ENCODE measurements around the gene THBS1. TPM values are rescaled to one million over a fixed set of nuclear protein-coding genes. Genes with fewer than 3 reads are reported as not detected.
A peak's percentile ranks its signal among the peaks of the same experiment; 100 is the strongest.

Gene THBS1
- total RNA-seq, 1 experiment from 2014 or later, result 393 TPM

DNA sequence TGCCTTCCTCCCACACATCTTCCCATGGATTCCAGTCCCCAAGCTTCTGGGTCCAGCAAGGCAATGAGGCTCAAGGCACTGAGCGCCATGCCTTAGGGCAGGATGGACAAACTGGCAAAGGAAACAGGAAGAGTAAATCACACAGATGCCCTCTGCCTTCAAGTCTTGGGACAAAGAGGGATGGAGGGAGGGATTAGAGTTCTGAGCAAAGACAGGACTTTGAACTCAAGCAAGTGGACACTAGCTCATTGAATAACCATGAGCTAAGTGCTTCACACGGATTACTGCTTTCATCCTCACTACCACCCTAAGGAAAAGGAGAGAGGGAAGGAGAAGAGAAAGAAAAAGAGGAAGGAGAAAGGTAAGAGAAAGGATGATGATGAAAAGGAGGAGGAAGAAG is 7.6 kb upstream of the THBS1 start:
- peaks cover 10% of the 10 kb centered on the region for H3K9me3 Mint-ChIP-seq (ENCODE audit: unreplicated experiment)
- H3K27ac Mint-ChIP-seq (ENCODE audit: low read depth, unreplicated experiment), result no peak overlapping the region
- POLR2A ChIA-PET, result interaction anchor here (0.8 to 1.5 kb wide), 2 partner anchors 16 to 18 kb away, joined by 3 to 5 read pairs; no protein-coding TSS in a partner anchor
- CTCF ChIA-PET, result interaction anchor here (0.7 to 1.2 kb wide), 3 partner anchors 32 to 442 kb away, joined by 3 to 4 read pairs (median 4); no protein-coding TSS in a partner anchor
- DNase-seq (ENCODE audit: unreplicated experiment), result no peak
- H3K4me1 Mint-ChIP-seq (ENCODE audit: insufficient read depth, unreplicated experiment), result peaks cover 11% of the 10 kb centered on the region
- H3K36me3 Mint-ChIP-seq (ENCODE audit: insufficient read depth, unreplicated experiment), result no peaks in the 10 kb centered on the region
- no peaks in the 10 kb centered on the region for H3K27me3 Mint-ChIP-seq (ENCODE audit: insufficient read depth, unreplicated experiment)
- no TSS peak for BruUV-seq (replicated peaks)
- H3K4me3 Mint-ChIP-seq (ENCODE audit: unreplicated experiment), result no peak overlapping the region
- intact Hi-C loops (cut with micrococcal nuclease), result no loop called here
- TF ChIP-seq, protein P1, sequence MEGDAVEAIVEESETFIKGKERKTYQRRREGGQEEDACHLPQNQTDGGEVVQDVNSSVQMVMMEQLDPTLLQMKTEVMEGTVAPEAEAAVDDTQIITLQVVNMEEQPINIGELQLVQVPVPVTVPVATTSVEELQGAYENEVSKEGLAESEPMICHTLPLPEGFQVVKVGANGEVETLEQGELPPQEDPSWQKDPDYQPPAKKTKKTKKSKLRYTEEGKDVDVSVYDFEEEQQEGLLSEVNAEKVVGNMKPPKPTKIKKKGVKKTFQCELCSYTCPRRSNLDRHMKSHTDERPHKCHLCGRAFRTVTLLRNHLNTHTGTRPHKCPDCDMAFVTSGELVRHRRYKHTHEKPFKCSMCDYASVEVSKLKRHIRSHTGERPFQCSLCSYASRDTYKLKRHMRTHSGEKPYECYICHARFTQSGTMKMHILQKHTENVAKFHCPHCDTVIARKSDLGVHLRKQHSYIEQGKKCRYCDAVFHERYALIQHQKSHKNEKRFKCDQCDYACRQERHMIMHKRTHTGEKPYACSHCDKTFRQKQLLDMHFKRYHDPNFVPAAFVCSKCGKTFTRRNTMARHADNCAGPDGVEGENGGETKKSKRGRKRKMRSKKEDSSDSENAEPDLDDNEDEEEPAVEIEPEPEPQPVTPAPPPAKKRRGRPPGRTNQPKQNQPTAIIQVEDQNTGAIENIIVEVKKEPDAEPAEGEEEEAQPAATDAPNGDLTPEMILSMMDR (IDR thresholded peaks at IDR 0.05; ENCODE audit: unreplicated experiment), result no peak

DNA sequence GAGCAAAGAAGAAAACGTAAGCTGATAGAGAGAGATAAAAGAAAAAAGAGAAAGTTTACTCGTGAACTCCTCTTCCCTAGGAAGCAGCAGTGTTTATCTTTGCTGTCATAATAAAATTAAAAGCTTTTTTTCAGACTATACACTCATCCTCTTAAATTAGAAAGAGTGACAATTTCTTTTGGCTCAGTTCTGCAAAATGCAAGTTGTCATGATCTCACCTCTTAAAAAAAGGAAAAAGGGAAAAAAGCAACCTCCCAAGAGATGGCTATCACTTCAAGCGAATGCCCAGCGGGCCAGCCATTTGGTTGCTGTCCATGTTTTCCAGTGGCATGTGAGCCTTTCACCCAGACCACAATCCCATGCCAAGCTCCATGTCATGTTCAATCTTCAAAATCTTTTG is 7.0 kb upstream of the THBS1 start:
- no peak for DNase-seq (ENCODE audit: unreplicated experiment)
- POLR2A ChIA-PET, result interaction anchor here (0.7 to 1.5 kb wide), 3 partner anchors 16 to 713 kb away, joined by 3 to 5 read pairs (median 3); no protein-coding TSS in a partner anchor
- no peaks in the 10 kb centered on the region for H3K27me3 Mint-ChIP-seq (ENCODE audit: insufficient read depth, unreplicated experiment)
- TF ChIP-seq, protein P1 (IDR thresholded peaks at IDR 0.05; ENCODE audit: unreplicated experiment), result no peak
- peaks cover 14% of the 10 kb centered on the region for H3K4me1 Mint-ChIP-seq (ENCODE audit: insufficient read depth, unreplicated experiment)
- intact Hi-C loops (cut with micrococcal nuclease), result no loop called here
- CTCF ChIA-PET, result interaction anchor here (1.2 kb wide), 1 partner anchor 443 kb away, joined by 3 read pairs; no protein-coding TSS in a partner anchor
- H3K27ac Mint-ChIP-seq (ENCODE audit: low read depth, unreplicated experiment), result peak overlapping the region; percentile 57
- H3K4me3 Mint-ChIP-seq (ENCODE audit: unreplicated experiment), result no peak overlapping the region
- H3K9me3 Mint-ChIP-seq (ENCODE audit: unreplicated experiment), result peaks cover 10% of the 10 kb centered on the region
- no TSS peak for BruUV-seq (replicated peaks)
- no peaks in the 10 kb centered on the region for H3K36me3 Mint-ChIP-seq (ENCODE audit: insufficient read depth, unreplicated experiment)

DNA sequence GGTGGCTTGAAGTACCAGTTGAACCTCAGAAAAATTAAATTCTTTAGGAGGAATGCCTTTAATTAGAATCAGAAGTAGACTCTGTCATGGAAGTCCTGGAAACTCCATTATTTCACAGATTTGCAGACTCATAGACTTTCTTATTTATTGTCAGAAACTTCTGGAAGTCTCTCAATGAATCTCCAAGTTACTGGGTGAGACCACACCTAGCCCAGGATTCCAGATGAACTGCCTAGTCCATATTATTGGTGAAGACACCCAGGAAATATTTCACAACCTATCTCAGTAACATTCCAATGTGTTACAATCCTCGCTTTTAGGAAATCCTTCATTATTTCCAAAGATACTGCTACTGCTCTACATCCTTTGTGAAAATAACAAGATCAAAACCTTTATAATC is 6.5 kb upstream of the THBS1 start:
- H3K9me3 Mint-ChIP-seq (ENCODE audit: unreplicated experiment), result peaks cover 10% of the 10 kb centered on the region
- peak overlapping the region; percentile 57 for H3K27ac Mint-ChIP-seq (ENCODE audit: low read depth, unreplicated experiment)
- no TSS peak for BruUV-seq (replicated peaks)
- no peak for DNase-seq (ENCODE audit: unreplicated experiment)
- POLR2A ChIA-PET, result interaction anchor here (1.5 kb wide), 1 partner anchor 19 kb away, joined by 5 read pairs; no protein-coding TSS in a partner anchor
- H3K27me3 Mint-ChIP-seq (ENCODE audit: insufficient read depth, unreplicated experiment), result no peaks in the 10 kb centered on the region
- peaks cover 19% of the 10 kb centered on the region for H3K4me1 Mint-ChIP-seq (ENCODE audit: insufficient read depth, unreplicated experiment)
- CTCF ChIA-PET, result no interaction called here
- TF ChIP-seq, protein P1 (IDR thresholded peaks at IDR 0.05; ENCODE audit: unreplicated experiment), result no peak
- intact Hi-C loops (cut with micrococcal nuclease), result no loop called here
- H3K36me3 Mint-ChIP-seq (ENCODE audit: insufficient read depth, unreplicated experiment), result no peaks in the 10 kb centered on the region
- H3K4me3 Mint-ChIP-seq (ENCODE audit: unreplicated experiment), result no peak overlapping the region

DNA sequence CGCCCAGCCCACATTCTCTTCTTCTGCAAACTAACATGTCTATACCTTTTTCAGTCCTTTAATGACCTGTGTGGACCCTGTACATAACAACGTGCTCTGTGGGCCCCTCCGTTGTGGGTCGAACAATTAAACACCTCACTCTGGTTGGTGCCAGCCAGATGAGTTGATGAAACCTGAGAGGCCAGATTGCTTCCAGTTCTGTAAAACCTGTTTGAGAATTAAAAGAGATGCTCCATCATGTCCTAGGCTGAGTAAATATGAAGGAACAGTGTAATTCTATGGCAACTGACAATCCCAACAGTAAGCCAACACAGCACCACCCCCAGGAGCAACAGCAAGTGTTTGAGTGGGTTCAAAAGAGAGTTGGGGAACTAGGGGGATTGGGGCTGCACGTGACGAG is 5.7 kb upstream of the THBS1 start:
- H3K27ac Mint-ChIP-seq (ENCODE audit: low read depth, unreplicated experiment), result peak overlapping the region; percentile 65
- H3K27me3 Mint-ChIP-seq (ENCODE audit: insufficient read depth, unreplicated experiment), result no peaks in the 10 kb centered on the region
- intact Hi-C loops (cut with micrococcal nuclease), result no loop called here
- H3K4me3 Mint-ChIP-seq (ENCODE audit: unreplicated experiment), result no peak overlapping the region
- ChIA-PET CTCF (no interaction called here), POLR2A (no interaction called here)
- no peaks in the 10 kb centered on the region for H3K36me3 Mint-ChIP-seq (ENCODE audit: insufficient read depth, unreplicated experiment)
- peaks cover 10% of the 10 kb centered on the region for H3K9me3 Mint-ChIP-seq (ENCODE audit: unreplicated experiment)
- TF ChIP-seq, protein P1 (IDR thresholded peaks at IDR 0.05; ENCODE audit: unreplicated experiment), result no peak
- no TSS peak for BruUV-seq (replicated peaks)
- DNase-seq (ENCODE audit: unreplicated experiment), result no peak
- H3K4me1 Mint-ChIP-seq (ENCODE audit: insufficient read depth, unreplicated experiment), result peaks cover 24% of the 10 kb centered on the region

All from MCF 10A (cell line).